DOHH2 (cell line): ENCODE measurements around the gene PPIE.

ENCODE experiments used
- EZH2phosphoT487 ChIP-seq: fragments of 200-600 bp; sonication (generic); IDR thresholded peaks from 2 replicates; pipeline ENCODE4 v1.6.1; 2017; ENCODE audit warnings: borderline replicate concordance, mild to moderate bottlenecking, antibody characterized with exemption, low read length, moderate library complexity, mixed read lengths
- TF ChIP-seq, protein P1 (sequence below): fragments of 200-600 bp; sonication (generic); IDR thresholded peaks from one replicate; pipeline ENCODE4 v1.5.1; 2014; ENCODE audit warnings: antibody characterized with exemption, mild to moderate bottlenecking, low read depth, low read length; ENCODE audit not compliant: poor library complexity, severe bottlenecking

- TF ChIP-seq, protein P1, sequence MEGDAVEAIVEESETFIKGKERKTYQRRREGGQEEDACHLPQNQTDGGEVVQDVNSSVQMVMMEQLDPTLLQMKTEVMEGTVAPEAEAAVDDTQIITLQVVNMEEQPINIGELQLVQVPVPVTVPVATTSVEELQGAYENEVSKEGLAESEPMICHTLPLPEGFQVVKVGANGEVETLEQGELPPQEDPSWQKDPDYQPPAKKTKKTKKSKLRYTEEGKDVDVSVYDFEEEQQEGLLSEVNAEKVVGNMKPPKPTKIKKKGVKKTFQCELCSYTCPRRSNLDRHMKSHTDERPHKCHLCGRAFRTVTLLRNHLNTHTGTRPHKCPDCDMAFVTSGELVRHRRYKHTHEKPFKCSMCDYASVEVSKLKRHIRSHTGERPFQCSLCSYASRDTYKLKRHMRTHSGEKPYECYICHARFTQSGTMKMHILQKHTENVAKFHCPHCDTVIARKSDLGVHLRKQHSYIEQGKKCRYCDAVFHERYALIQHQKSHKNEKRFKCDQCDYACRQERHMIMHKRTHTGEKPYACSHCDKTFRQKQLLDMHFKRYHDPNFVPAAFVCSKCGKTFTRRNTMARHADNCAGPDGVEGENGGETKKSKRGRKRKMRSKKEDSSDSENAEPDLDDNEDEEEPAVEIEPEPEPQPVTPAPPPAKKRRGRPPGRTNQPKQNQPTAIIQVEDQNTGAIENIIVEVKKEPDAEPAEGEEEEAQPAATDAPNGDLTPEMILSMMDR, result no peak
- TF ChIP-seq EZH2phosphoT487, result no peak
Measured at GRCh38 chr1:39726600-39726999, 12.1 kb upstream of the PPIE start.
